HG02840 (cell line): ENCODE data around the gene MBP.
"Not testable (repeated sequence)": the region's sequence is repeated elsewhere in the genome, so short reads cannot be mapped to it uniquely, and the experiment has no call there.

Experiments
- ATAC-seq: cut with Tn5 transposase; IDR thresholded peaks from one replicate; pipeline ENCODE4 v1.9.1; 2021; ENCODE audit warnings: mild to moderate bottlenecking, moderate library complexity, moderate number of reproducible peaks; ENCODE audit not compliant: unreplicated experiment, low FRiP score

Gene MBP

GRCh38 chr18:77035380-77036187 is 97.0 kb downstream of the MBP start:
- ATAC-seq: no peak

- ATAC-seq: no peak
These were observed 99.0 kb downstream of the MBP start for GRCh38 chr18:77033575-77033974.

- no peak for ATAC-seq
These were observed 100.3 kb downstream of the MBP start for GRCh38 chr18:77032181-77032701.

- ATAC-seq: no peak
These were observed 100.9 kb downstream of the MBP start for GRCh38 chr18:77031662-77032061.

GRCh38 chr18:77030201-77030600 is 102.4 kb downstream of the MBP start:
- no peak for ATAC-seq

GRCh38 chr18:77025831-77026363 is 106.7 kb downstream of the MBP start:
- ATAC-seq: no peak

- no peak for ATAC-seq
These were observed 107.5 kb downstream of the MBP start for GRCh38 chr18:77025123-77025522.

GRCh38 chr18:77024476-77024875 is 108.1 kb downstream of the MBP start:
- ATAC-seq: no peak

GRCh38 chr18:77023102-77023782 is 109.3 kb downstream of the MBP start:
- no peak for ATAC-seq

- no peak for ATAC-seq
These were observed 110.0 kb downstream of the MBP start for GRCh38 chr18:77022556-77022955.

- ATAC-seq: no peak
These were observed 110.5 kb downstream of the MBP start for GRCh38 chr18:77022116-77022515.

GRCh38 chr18:77021478-77021877 is 111.1 kb downstream of the MBP start:
- not testable (repeated sequence) for ATAC-seq

- no peak for ATAC-seq
These were observed 111.5 kb downstream of the MBP start for GRCh38 chr18:77021075-77021474.

GRCh38 chr18:77020561-77020960 is 112.0 kb downstream of the MBP start:
- ATAC-seq: no peak

- no peak for ATAC-seq
These were observed 112.9 kb downstream of the MBP start for GRCh38 chr18:77019641-77020040.

GRCh38 chr18:77018650-77019049 is 113.9 kb downstream of the MBP start:
- ATAC-seq: not testable (repeated sequence)

GRCh38 chr18:77017355-77017754 is 115.2 kb downstream of the MBP start:
- no peak for ATAC-seq

- no peak for ATAC-seq
These were observed 115.6 kb downstream of the MBP start for GRCh38 chr18:77016936-77017335.

GRCh38 chr18:77015771-77016710 is 116.5 kb downstream of the MBP start:
- ATAC-seq: no peak

GRCh38 chr18:77015169-77015568 is 117.4 kb downstream of the MBP start:
- no peak for ATAC-seq
